H9 (cell line): ENCODE data around the gene FAM107A. TPM values are rescaled to one million over a fixed set of nuclear protein-coding genes. Genes with fewer than 3 reads are reported as not detected.

Experiments used
- DNase-seq: peaks from one replicate; pipeline ENCODE4 v3.0.0-alpha.2; 2017
- H2AFZ ChIP-seq: one replicate; pipeline ENCODE4 v1.6.1; 2013; ENCODE audit warnings: mild to moderate bottlenecking, low read length, control low read depth, moderate library complexity
- H2AK5ac ChIP-seq: 2 replicates; pipeline ENCODE4 v1.6.1; 2013; ENCODE audit warnings: low read length, control low read depth, mixed read lengths; ENCODE audit not compliant: insufficient read length
- H2BK120ac ChIP-seq: one replicate; pipeline ENCODE4 v1.6.1; 2013; ENCODE audit warnings: low read depth, mild to moderate bottlenecking, low read length, control low read depth, inconsistent platforms; ENCODE audit not compliant: poor library complexity, severe bottlenecking
- H2BK12ac ChIP-seq: 2 replicates; pipeline ENCODE4 v1.6.1; 2013; ENCODE audit warnings: low read length, control low read depth, mixed read lengths, low read depth; ENCODE audit not compliant: insufficient read length
- H2BK15ac ChIP-seq: 2 replicates; pipeline ENCODE4 v1.6.1; 2013; ENCODE audit warnings: low read depth, low read length, control low read depth
- H2BK20ac ChIP-seq: one replicate; pipeline ENCODE4 v1.6.1; 2013; ENCODE audit warnings: low read depth, mild to moderate bottlenecking, low read length, control low read depth, inconsistent platforms; ENCODE audit not compliant: poor library complexity, severe bottlenecking
- H2BK5ac ChIP-seq: 2 replicates; pipeline ENCODE4 v1.6.1; 2013; ENCODE audit warnings: low read length, control low read depth, mixed read lengths; ENCODE audit not compliant: insufficient read length
- H3K14ac ChIP-seq: 2 replicates; pipeline ENCODE4 v1.6.1; 2013; ENCODE audit warnings: low read length, control low read depth; ENCODE audit not compliant: insufficient read depth
- H3K18ac ChIP-seq: 2 replicates; pipeline ENCODE4 v1.6.1; 2013; ENCODE audit warnings: low read depth, mild to moderate bottlenecking, mixed read lengths, low read length, control low read depth; ENCODE audit not compliant: insufficient read length
- H3K23ac ChIP-seq: 2 replicates; pipeline ENCODE4 v1.6.1; 2013; ENCODE audit warnings: low read length, control low read depth, mixed read lengths, low read depth; ENCODE audit not compliant: insufficient read length
- H3K23me2 ChIP-seq: 2 replicates; pipeline ENCODE4 v1.6.1; 2013; ENCODE audit warnings: low read depth, mild to moderate bottlenecking, mixed read lengths, low read length, control low read depth; ENCODE audit not compliant: insufficient read length, poor library complexity, severe bottlenecking
- H3K27ac ChIP-seq: 2 replicates; pipeline ENCODE4 v1.5.1; 2013; ENCODE audit warnings: low read length, control low read depth, mixed read lengths, low read depth; ENCODE audit not compliant: insufficient read length
- H3K27me3 ChIP-seq: 2 replicates; pipeline ENCODE4 v1.6.1; 2013; ENCODE audit warnings: low read length, control low read depth, inconsistent platforms; ENCODE audit not compliant: insufficient read depth
- H3K4ac ChIP-seq: 2 replicates; pipeline ENCODE4 v1.6.1; 2013; ENCODE audit warnings: low read depth, mild to moderate bottlenecking, control low read depth, inconsistent platforms, low read length, moderate library complexity
- H3K4me1 ChIP-seq: 2 replicates; pipeline ENCODE4 v1.6.1; 2013; ENCODE audit warnings: low read length, control low read depth, inconsistent platforms; ENCODE audit not compliant: insufficient read depth
- H3K4me2 ChIP-seq: 2 replicates; pipeline ENCODE4 v1.6.1; 2013; ENCODE audit warnings: low read length, control low read depth, mixed read lengths; ENCODE audit not compliant: insufficient read length, insufficient read depth
- H3K56ac ChIP-seq: 2 replicates; pipeline ENCODE4 v1.6.1; 2013; ENCODE audit warnings: low read depth, mild to moderate bottlenecking, mixed read lengths, low read length, control low read depth; ENCODE audit not compliant: insufficient read length
- H3K79me1 ChIP-seq: 2 replicates; pipeline ENCODE4 v1.6.1; 2013; ENCODE audit warnings: low read depth, mild to moderate bottlenecking, moderate library complexity, low read length, control low read depth, inconsistent platforms; ENCODE audit not compliant: insufficient read depth, poor library complexity, severe bottlenecking
- H3K79me2 ChIP-seq: 2 replicates; pipeline ENCODE4 v1.6.1; 2013; ENCODE audit warnings: low read length, control low read depth, inconsistent platforms; ENCODE audit not compliant: insufficient read depth
- H3K9ac ChIP-seq: 2 replicates; pipeline ENCODE4 v1.6.1; 2013; ENCODE audit warnings: low read length, control low read depth, mixed read lengths; ENCODE audit not compliant: insufficient read length; ENCODE audit errors: extremely low read depth
- H3K9me3 ChIP-seq: one replicate; pipeline ENCODE4 v1.6.1; 2013; ENCODE audit warnings: low read depth, low read length, inconsistent platforms; ENCODE audit not compliant: control insufficient read depth
- H3T11ph ChIP-seq: one replicate; pipeline ENCODE4 v1.6.1; 2013; ENCODE audit warnings: mild to moderate bottlenecking, low read length, control low read depth, inconsistent platforms
- H4K20me1 ChIP-seq: one replicate; pipeline ENCODE4 v1.6.1; 2013; ENCODE audit not compliant: control insufficient read depth, insufficient read length, insufficient read depth
- H4K5ac ChIP-seq: 2 replicates; pipeline ENCODE4 v1.6.1; 2013; ENCODE audit warnings: low read depth, mild to moderate bottlenecking, mixed read lengths, low read length, control low read depth; ENCODE audit not compliant: insufficient read length
- H4K8ac ChIP-seq: replicated peaks from 2 replicates; pipeline ENCODE4 v1.6.1; 2013; ENCODE audit warnings: low read length, control low read depth, mixed read lengths, low read depth; ENCODE audit not compliant: insufficient read length
- H4K91ac ChIP-seq: 2 replicates; pipeline ENCODE4 v1.6.1; 2013; ENCODE audit warnings: low read depth, mild to moderate bottlenecking, moderate library complexity, mixed read lengths, low read length, control low read depth; ENCODE audit not compliant: insufficient read length
- H3K27ac Mint-ChIP-seq, 3 experiments: 2 replicates in 2 of 3; 3 replicates in 1 of 3; pipeline ENCODE4 v1.8.0; 2020 to 2021; ENCODE audit warnings: mixed read lengths in 3 of 3, mild to moderate bottlenecking in 1 of 3, moderate library complexity in 1 of 3
- H3K27me3 Mint-ChIP-seq: 2 replicates; pipeline ENCODE4 v1.8.0; 2021; ENCODE audit warnings: low read depth, mild to moderate bottlenecking, moderate library complexity, mixed read lengths
- H3K36me3 Mint-ChIP-seq, 3 experiments: 2 replicates in 2 of 3; 3 replicates in 1 of 3; pipeline ENCODE4 v1.8.0; 2020 to 2021; ENCODE audit warnings: low read depth in 3 of 3, mixed read lengths in 3 of 3; ENCODE audit not compliant: insufficient read depth in 1 of 3
- H3K4me1 Mint-ChIP-seq, 2 experiments: 2 replicates each; pipeline ENCODE4 v1.8.0; 2020; ENCODE audit warnings: mixed read lengths in 2 of 2
- H3K4me3 Mint-ChIP-seq, 2 experiments: 2 replicates in 1 of 2; 3 replicates in 1 of 2; pipeline ENCODE4 v1.8.0; 2020 to 2021; ENCODE audit warnings: mild to moderate bottlenecking in 2 of 2, mixed read lengths in 2 of 2, moderate library complexity in 1 of 2
- H3K9me3 Mint-ChIP-seq, 2 experiments: 2 replicates in 1 of 2; 3 replicates in 1 of 2; pipeline ENCODE4 v1.8.0; 2020; ENCODE audit warnings: mild to moderate bottlenecking in 2 of 2, mixed read lengths in 2 of 2, moderate library complexity in 1 of 2
- CTCF ChIP-seq: fragments of 200-600 bp; sonication (generic); conservative IDR thresholded peaks from 3 replicates; pipeline ENCODE4 v1.8.0; 2021; ENCODE audit warnings: antibody characterized with exemption, mild to moderate bottlenecking
- WGBS: extraction: QIAGEN DNeasy Blood & Tissue Kit; methylation state at CpG from one replicate; pipeline ENCODE4 v1.1.7; 2013; ENCODE audit warnings: missing lambda C conversion rate, low lambda C conversion rate, mixed read lengths; ENCODE audit not compliant: insufficient read length; ENCODE audit errors: extremely low coverage; 5-methylcytosine and 5-hydroxymethylcytosine counted together
- total RNA-seq: library from RNA; stranded (reverse); gene quantifications from 2 replicates; pipeline ENCODE4 v1.2.1, GENCODE V29; 2021

FAM107A gene
- total RNA-seq, 1 experiment from 2014 or later, result 0.11 TPM

GRCh38 chr3:58544541-58544940 is 32.6 kb downstream of the FAM107A start:
- H3K36me3 Mint-ChIP-seq, result peaks cover 0 to 5% (median 2%) of the 10 kb centered on the region in 3 experiments; a peak in 3 of 7 replicates
- H3K27ac ChIP-seq, result no peak overlapping the region
- no CpG with 5 or more reads among the region's 3 CpGs for WGBS
- no peak overlapping the region for H3K4me3 Mint-ChIP-seq
- H3K23me2 ChIP-seq, result no peaks in the 10 kb centered on the region
- H3K18ac ChIP-seq, result no peak overlapping the region
- no peak overlapping the region for H2AFZ ChIP-seq
- H3K4me1 ChIP-seq, result no peaks in the 10 kb centered on the region
- H3K27ac Mint-ChIP-seq, result no peak overlapping the region
- no peak overlapping the region for H3K4ac ChIP-seq
- H4K8ac ChIP-seq, result no peak overlapping the region
- H3K56ac ChIP-seq, result no peak overlapping the region
- H4K91ac ChIP-seq, result no peak overlapping the region
- no peak overlapping the region for H4K5ac ChIP-seq
- H2BK5ac ChIP-seq, result no peak overlapping the region
- H3T11ph ChIP-seq, result no peak overlapping the region
- no peak overlapping the region for H3K9ac ChIP-seq
- H3K9me3 Mint-ChIP-seq, result peaks cover 2 to 14% of the 10 kb centered on the region in 2 experiments; a peak in 4 of 5 replicates
- H3K79me1 ChIP-seq, result no peaks in the 10 kb centered on the region
- TF ChIP-seq CTCF, result no peak
- no peaks in the 10 kb centered on the region for H4K20me1 ChIP-seq
- no peaks in the 10 kb centered on the region for H3K4me1 Mint-ChIP-seq
- DNase-seq, result no peak
- H3K27me3 Mint-ChIP-seq, result peaks cover 2% of the 10 kb centered on the region; the same call in 1 of the 2 replicates
- no peak overlapping the region for H3K14ac ChIP-seq
- no peak overlapping the region for H2BK20ac ChIP-seq
- H3K23ac ChIP-seq, result no peak overlapping the region
- no peaks in the 10 kb centered on the region for H3K79me2 ChIP-seq
- H3K9me3 ChIP-seq, result no peaks in the 10 kb centered on the region
- H2BK12ac ChIP-seq, result no peak overlapping the region
- H2BK120ac ChIP-seq, result no peak overlapping the region
- H2BK15ac ChIP-seq, result no peak overlapping the region
- H3K4me2 ChIP-seq, result no peak overlapping the region
- no peaks in the 10 kb centered on the region for H3K27me3 ChIP-seq
- no peak overlapping the region for H2AK5ac ChIP-seq
